A549 (cell line): ENCODE data around the gene SUN1. TPM values are rescaled to one million over a fixed set of nuclear protein-coding genes. Genes with fewer than 3 reads are reported as not detected.

Experiments used
- ATAC-seq, 2 experiments: fragments of 200-7000 bp in 1 of 2; fragments of >200 bp in 1 of 2; cut with Nextera tagmentation in 1 of 2; cut with Tn5 transposase in 1 of 2; 3 replicates each; pipeline versions ENCODE4 v1.8.0 to v1.9.1; 2018 to 2020; ENCODE audit warnings: mild to moderate bottlenecking in 1 of 2, moderate library complexity in 1 of 2
- CTCF ChIA-PET: fragments of 300-600 bp; sonication (Branson Sonifier 250); formaldehyde crosslinking; extraction: SDS; loops from one replicate; lab custom pipeline; 2021; ENCODE audit warnings: antibody characterized with exemption, inconsistent platforms; lab: Yijun Ruan, JAX
- POLR2A ChIA-PET: fragments of 350-600 bp; formaldehyde crosslinking; extraction: SDS; loops from one replicate; lab custom pipeline; 2021; ENCODE audit warnings: antibody characterized with exemption, inconsistent platforms; lab: Yijun Ruan, JAX
- DNase-seq, 2 experiments: peaks; one replicate each; pipeline versions ENCODE4 v3.0.0 to v3.0.0-alpha.2; 2011 to 2016; ENCODE audit warnings: low read depth in 1 of 2, low spot score in 1 of 2
- FAIRE-seq: peaks from 2 replicates; lab custom pipeline; 2011; peaks lifted over from hg19 to GRCh38; lab: Jason Lieb, UNC
- H3K27ac ChIP-seq, 2 experiments: fragments of >200 bp; sonication (Bioruptor Twin); formaldehyde crosslinking; 3 replicates each; pipeline ENCODE4 v1.5.1; 2016 to 2017
- H3K4me1 ChIP-seq: fragments of >200 bp; sonication (Bioruptor Twin); formaldehyde crosslinking; 3 replicates; pipeline ENCODE4 v1.6.1; 2016
- H3K4me2 ChIP-seq: fragments of >200 bp; sonication (Bioruptor Twin); formaldehyde crosslinking; 3 replicates; pipeline ENCODE4 v1.6.1; 2016
- H3K4me3 ChIP-seq: fragments of >200 bp; sonication (Bioruptor Twin); formaldehyde crosslinking; 3 replicates; pipeline ENCODE4 v1.5.1; 2016
- H3K9me3 ChIP-seq: fragments of >200 bp; sonication (Bioruptor Twin); formaldehyde crosslinking; 3 replicates; pipeline ENCODE4 v1.6.1; 2016
- BHLHE40 ChIP-seq: IDR thresholded peaks from 2 replicates; pipeline ENCODE4 v1.6.1; 2012; ENCODE audit warnings: low read depth, low read length, inconsistent platforms
- CBX8 ChIP-seq: fragments of 200-600 bp; sonication (generic); IDR thresholded peaks from 2 replicates; pipeline ENCODE4 v1.6.1; 2016
- FOSL2 ChIP-seq, 2 experiments: fragments of 450-650 bp in 1 of 2; fragments of >200 bp in 1 of 2; sonication (Bioruptor Twin) in 1 of 2; formaldehyde crosslinking; IDR thresholded peaks; 2 replicates each; pipeline versions ENCODE4 v1.5.0 to v1.6.1; 2016 to 2020; ENCODE audit warnings: mild to moderate bottlenecking in 1 of 2, moderate library complexity in 1 of 2
- KDM1A ChIP-seq: fragments of 200-600 bp; sonication (generic); IDR thresholded peaks from 2 replicates; pipeline ENCODE4 v1.6.1; 2016; ENCODE audit warnings: low read depth, mild to moderate bottlenecking
- POLR2A ChIP-seq: IDR thresholded peaks from 2 replicates; pipeline ENCODE4 v1.6.1; 2012; ENCODE audit warnings: mild to moderate bottlenecking, low read length
- POLR2AphosphoS2 ChIP-seq: conservative IDR thresholded peaks from 2 replicates; pipeline ENCODE4 v1.6.1; 2012; ENCODE audit warnings: low read length, improper control_type of control experiment, inconsistent platforms
- RAD21 ChIP-seq, 2 experiments: fragments of >200 bp in 1 of 2; sonication (Bioruptor Twin) in 1 of 2; formaldehyde crosslinking in 1 of 2; IDR thresholded peaks in 1 of 2; conservative IDR thresholded peaks in 1 of 2; 2 replicates in 1 of 2; 3 replicates in 1 of 2; pipeline ENCODE4 v1.6.1; 2012 to 2018; ENCODE audit warnings: inconsistent platforms in 1 of 2
- TP53 ChIP-seq: fragments of 250-450 bp; sonication (Bioruptor Pico); IDR thresholded peaks from 2 replicates; pipeline ENCODE4 v1.5.0; 2021; ENCODE audit warnings: mild to moderate bottlenecking, moderate library complexity
- ZFP36 ChIP-seq: fragments of 450-650 bp; IDR thresholded peaks from 2 replicates; pipeline ENCODE4 v1.6.1; 2014; ENCODE audit warnings: borderline replicate concordance; ENCODE audit not compliant: partially characterized antibody
- WGBS: methylation state at CpG from one replicate; pipeline ENCODE4 v1.1.6; 2017; ENCODE audit errors: missing lambda C conversion rate; 5-methylcytosine and 5-hydroxymethylcytosine counted together
- polyA plus RNA-seq, 4 experiments: library from polyadenylated mRNA; depleted of rRNA in 3 of 4; stranded (reverse); fragments of >200 nt; fragmentation: RNase III in 1 of 4; extraction: RNeasy Plus Mini Kit Qiagen cat#74134 plus additional on column Dnase treatment in 1 of 4; gene quantifications; 2 replicates in 3 of 4; 3 replicates in 1 of 4; pipeline ENCODE4 v1.2.3, GENCODE V29; 2011 to 2017
- TF ChIP-seq, protein P1 (sequence below): fragments of >200 bp; sonication (Bioruptor Twin); formaldehyde crosslinking; IDR thresholded peaks from 3 replicates; pipeline ENCODE4 v1.6.1; 2016
- TF ChIP-seq, protein P2 (sequence below): fragments of >200 bp; sonication (Bioruptor Twin); formaldehyde crosslinking; IDR thresholded peaks from 3 replicates; pipeline ENCODE4 v1.5.1; 2016
- TF ChIP-seq, protein P3 (sequence below): IDR thresholded peaks from 2 replicates; pipeline ENCODE4 v1.6.1; 2012; ENCODE audit warnings: low read depth, borderline replicate concordance
- TF ChIP-seq, protein P4 (sequence below): fragments of 250-450 bp; sonication (Bioruptor Pico); IDR thresholded peaks from 2 replicates; pipeline ENCODE4 v1.5.0; 2021; ENCODE audit warnings: mild to moderate bottlenecking, moderate library complexity, borderline replicate concordance

The SUN1 gene
- polyA plus RNA-seq, 2 of the 4 experiments (the other 2 are of a cell fraction): 60.7 to 130 TPM

DNA sequence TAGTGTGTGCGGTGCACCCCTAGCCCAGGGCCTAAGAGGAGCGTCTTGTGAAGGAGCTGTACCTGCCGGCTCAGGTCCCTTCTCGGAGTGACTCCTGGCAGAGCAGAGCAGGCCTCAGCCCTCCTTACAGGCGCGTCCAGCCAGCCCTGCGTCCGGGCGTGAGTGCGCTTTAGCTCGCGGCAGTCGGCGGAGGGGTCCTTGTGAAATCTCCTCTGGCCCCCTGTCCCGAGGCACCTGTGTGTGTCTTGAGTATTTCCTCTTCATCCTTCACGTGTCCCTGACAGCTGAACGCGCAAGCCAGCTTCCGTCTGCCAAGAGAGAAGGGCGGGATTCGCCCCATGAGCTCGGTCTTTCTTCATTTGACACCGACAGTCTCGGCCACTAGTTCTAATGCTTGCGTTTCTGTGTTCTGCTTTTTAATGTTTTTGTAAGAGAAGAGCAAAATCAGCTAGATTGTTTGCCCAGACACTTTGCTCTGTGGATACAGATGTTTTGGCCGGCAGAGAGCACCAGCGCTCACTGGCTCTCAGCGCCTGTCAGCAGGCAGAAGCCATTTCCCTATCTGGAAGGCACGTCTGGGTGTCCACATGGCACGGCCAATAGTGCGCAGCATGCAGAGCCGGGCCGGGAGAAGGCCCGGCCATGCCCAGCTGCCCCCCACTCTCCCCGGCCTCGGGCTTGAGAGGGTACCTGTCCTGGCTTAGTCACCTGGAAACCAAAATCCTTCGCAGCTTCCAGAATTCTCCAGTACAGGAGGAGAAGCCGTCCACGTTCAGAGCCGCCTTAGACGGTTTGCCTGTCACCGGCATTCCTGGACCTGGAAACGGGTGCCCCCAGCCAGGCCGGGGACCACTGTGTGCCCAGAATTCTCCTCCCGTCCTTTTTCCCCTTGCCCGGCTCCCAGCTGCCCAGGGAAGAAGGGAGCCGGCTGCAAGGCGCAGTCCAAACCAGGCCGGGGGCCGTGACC lies 51.1 kb downstream of the SUN1 start:
- Histone ChIP-seq H3K4me2 (no peak overlapping the region), H3K4me3 (no peak overlapping the region), H3K4me1 (peaks cover 6% of the 10 kb centered on the region; the same call in 2 of the 3 replicates)
- ChIA-PET POLR2A (no interaction called here), CTCF (interaction anchor here (0.6 to 1.7 kb wide), 3 partner anchors 11 to 562 kb away, joined by 3 to 5 read pairs (median 3); no protein-coding TSS in a partner anchor)
- FAIRE-seq (no peak), DNase-seq (no peak)
- TF ChIP-seq KDM1A (no peak), BHLHE40 (no peak), TP53 (CRISPR knock-in tag) (no peak), ZFP36 (no peak), CBX8 (no peak), POLR2A (no peak)
- TF ChIP-seq, protein P1, sequence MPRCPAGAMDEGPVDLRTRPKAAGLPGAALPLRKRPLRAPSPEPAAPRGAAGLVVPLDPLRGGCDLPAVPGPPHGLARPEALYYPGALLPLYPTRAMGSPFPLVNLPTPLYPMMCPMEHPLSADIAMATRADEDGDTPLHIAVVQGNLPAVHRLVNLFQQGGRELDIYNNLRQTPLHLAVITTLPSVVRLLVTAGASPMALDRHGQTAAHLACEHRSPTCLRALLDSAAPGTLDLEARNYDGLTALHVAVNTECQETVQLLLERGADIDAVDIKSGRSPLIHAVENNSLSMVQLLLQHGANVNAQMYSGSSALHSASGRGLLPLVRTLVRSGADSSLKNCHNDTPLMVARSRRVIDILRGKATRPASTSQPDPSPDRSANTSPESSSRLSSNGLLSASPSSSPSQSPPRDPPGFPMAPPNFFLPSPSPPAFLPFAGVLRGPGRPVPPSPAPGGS: no peak
- TF ChIP-seq, all 56 proteins: peak for 0
- WGBS: 94% methylated on average over 48 of the region's 50 CpGs
- no peak for ATAC-seq
- H3K27ac ChIP-seq: no peak overlapping the region
- H3K9me3 ChIP-seq: no peaks in the 10 kb centered on the region

DNA sequence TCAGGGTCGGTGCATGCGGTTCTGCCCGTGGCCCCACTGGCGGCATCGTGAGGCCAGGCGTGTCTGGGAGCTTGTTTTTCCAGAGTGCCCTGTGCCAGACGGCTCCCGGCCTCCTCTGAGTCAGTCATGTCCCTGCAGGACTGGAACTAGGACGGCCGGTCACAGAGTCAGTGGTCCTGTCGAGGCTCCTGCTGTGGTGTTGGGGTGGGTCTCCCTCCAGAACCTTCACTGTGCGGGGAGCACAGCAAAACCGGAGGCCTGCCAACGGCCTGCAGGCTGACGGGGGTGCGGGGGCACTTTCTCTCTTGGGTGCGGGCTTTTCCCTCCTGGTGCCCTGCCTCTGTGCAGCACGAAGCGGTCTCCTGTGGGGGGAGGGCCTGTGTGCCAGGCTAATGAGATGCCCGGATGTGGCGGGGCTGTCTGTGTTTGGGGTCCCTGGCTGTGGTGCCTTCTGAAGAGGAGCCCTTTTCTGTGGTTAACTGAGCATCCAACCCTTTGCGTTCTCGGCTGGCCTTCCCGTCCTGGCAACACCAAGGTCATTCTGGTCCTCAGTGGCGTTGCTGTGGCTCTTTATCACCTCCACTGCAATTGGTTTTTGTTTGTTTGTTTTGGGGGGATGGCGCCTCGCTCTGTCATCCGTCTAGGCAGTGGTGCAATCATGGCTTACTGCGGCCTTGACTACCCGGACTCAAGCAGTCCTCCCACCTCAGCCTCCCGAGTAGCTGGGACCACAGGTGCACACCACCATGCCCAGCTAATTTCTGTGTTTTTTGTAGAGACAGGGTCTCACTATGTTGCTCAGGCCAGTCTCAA lies 52.1 kb downstream of the SUN1 start:
- ATAC-seq (no peak), DNase-seq (no peak)
- Histone ChIP-seq H3K4me3 (no peak overlapping the region), H3K4me1 (no peaks in the 10 kb centered on the region)
- POLR2A ChIA-PET: no interaction called here
- TF ChIP-seq FOSL2 (IDR thresholded peaks at IDR 0.05): no peak
- TF ChIP-seq FOSL2 (CRISPR knock-in tag; IDR thresholded peaks at IDR 0.05): no peak
- no peak for TF ChIP-seq POLR2AphosphoS2
- TF ChIP-seq, protein P2, sequence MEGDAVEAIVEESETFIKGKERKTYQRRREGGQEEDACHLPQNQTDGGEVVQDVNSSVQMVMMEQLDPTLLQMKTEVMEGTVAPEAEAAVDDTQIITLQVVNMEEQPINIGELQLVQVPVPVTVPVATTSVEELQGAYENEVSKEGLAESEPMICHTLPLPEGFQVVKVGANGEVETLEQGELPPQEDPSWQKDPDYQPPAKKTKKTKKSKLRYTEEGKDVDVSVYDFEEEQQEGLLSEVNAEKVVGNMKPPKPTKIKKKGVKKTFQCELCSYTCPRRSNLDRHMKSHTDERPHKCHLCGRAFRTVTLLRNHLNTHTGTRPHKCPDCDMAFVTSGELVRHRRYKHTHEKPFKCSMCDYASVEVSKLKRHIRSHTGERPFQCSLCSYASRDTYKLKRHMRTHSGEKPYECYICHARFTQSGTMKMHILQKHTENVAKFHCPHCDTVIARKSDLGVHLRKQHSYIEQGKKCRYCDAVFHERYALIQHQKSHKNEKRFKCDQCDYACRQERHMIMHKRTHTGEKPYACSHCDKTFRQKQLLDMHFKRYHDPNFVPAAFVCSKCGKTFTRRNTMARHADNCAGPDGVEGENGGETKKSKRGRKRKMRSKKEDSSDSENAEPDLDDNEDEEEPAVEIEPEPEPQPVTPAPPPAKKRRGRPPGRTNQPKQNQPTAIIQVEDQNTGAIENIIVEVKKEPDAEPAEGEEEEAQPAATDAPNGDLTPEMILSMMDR: no peak
- no peak for TF ChIP-seq RAD21 (conservative IDR thresholded peaks at IDR 0.05 in 1 of 2, IDR thresholded peaks at IDR 0.05 in 1 of 2)
- no peak for TF ChIP-seq POLR2A
- TF ChIP-seq, protein P3, sequence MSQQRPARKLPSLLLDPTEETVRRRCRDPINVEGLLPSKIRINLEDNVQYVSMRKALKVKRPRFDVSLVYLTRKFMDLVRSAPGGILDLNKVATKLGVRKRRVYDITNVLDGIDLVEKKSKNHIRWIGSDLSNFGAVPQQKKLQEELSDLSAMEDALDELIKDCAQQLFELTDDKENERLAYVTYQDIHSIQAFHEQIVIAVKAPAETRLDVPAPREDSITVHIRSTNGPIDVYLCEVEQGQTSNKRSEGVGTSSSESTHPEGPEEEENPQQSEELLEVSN: no peak
- TF ChIP-seq KDM1A: no peak
- TF ChIP-seq, protein P4, sequence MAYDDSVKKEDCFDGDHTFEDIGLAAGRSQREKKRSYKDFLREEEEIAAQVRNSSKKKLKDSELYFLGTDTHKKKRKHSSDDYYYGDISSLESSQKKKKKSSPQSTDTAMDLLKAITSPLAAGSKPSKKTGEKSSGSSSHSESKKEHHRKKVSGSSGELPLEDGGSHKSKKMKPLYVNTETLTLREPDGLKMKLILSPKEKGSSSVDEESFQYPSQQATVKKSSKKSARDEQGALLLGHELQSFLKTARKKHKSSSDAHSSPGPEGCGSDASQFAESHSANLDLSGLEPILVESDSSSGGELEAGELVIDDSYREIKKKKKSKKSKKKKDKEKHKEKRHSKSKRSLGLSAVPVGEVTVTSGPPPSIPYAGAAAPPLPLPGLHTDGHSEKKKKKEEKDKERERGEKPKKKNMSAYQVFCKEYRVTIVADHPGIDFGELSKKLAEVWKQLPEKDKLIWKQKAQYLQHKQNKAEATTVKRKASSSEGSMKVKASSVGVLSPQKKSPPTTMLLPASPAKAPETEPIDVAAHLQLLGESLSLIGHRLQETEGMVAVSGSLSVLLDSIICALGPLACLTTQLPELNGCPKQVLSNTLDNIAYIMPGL: no peak
- TF ChIP-seq, all 56 proteins: peak for 0
- WGBS: 92% methylated on average over 30 of the region's 31 CpGs
- no peak overlapping the region for H3K27ac ChIP-seq
- CTCF ChIA-PET: interaction anchor here (0.6 to 1.7 kb wide), 2 partner anchors 24 to 632 kb away, joined by 3 to 5 read pairs; no protein-coding TSS in a partner anchor
- no peak overlapping the region for H3K4me2 ChIP-seq
- FAIRE-seq: no peak
- no peaks in the 10 kb centered on the region for H3K9me3 ChIP-seq
